Upper lobe of left lung (tissue), 4 donors: ENCODE results near the gene USP34.

Experiments
- EP300 ChIP-seq, 4 donors: sonication (generic); formaldehyde crosslinking; IDR thresholded peaks; one replicate each; pipeline ENCODE4 v1.5.1; 2017; ENCODE audit warnings: antibody characterized with exemption in 4 of 4, control low read depth in 2 of 4
- POLR2A ChIP-seq, 4 donors: fragments of 450-650 bp; IDR thresholded peaks; one replicate each; pipeline ENCODE4 v1.5.1; 2016 to 2017; ENCODE audit warnings: antibody characterized with exemption in 4 of 4, mild to moderate bottlenecking in 2 of 4
- POLR2AphosphoS5 ChIP-seq, 2 donors: sonication (generic); formaldehyde crosslinking; IDR thresholded peaks; one replicate each; pipeline ENCODE4 v1.5.1; 2017; ENCODE audit warnings: antibody characterized with exemption in 2 of 2
- TF ChIP-seq, protein P1 (sequence below), 6 experiments: fragments of 450-650 bp in 4 of 6; fragments of 200-600 bp in 2 of 6; sonication (generic) in 2 of 6; IDR thresholded peaks; one replicate each; pipeline ENCODE4 v1.5.1; 2016 to 2019; ENCODE audit warnings: antibody characterized with exemption in 6 of 6

DNA sequence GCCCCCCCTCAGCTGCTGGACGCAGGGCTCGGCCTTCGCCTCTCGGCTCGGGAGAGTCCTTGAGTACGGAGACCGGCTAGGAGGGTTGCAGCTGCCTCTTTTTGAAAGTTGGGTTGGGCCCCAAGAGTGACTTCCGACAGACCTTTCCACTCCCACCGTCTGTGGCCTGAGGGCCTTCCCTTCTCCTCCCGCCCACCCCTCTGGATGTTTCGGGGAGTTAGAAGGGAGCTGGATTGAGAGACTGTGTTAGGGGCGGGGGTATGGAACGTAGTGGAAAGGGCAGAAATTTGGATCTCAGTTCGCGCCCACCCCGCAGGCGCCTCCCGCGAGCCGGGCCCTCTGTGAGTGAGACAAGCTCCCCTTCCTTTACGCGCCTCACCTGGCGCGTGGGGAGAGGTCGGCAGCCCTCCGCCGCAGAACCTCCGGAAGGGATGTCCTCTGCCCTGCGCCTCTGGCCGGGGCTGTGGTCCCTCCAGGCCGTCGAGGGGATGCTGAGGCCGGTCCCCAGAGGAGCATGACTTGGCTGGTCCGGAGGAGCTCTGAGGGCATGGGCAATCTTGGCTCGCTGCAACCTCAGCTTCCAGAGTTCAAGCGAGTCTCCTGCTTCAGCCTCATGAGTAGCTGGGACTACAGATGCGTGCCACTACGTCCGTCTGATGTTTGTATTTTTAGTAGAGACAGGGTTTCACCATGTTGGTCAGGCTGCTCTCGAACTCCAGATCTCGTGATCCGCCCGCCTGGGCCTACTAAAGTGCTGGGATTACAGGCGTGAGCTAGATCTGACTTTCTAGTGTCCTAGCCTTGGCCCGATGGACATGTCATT lies 292.9 kb downstream of the USP34 start:
- TF ChIP-seq, protein P1, sequence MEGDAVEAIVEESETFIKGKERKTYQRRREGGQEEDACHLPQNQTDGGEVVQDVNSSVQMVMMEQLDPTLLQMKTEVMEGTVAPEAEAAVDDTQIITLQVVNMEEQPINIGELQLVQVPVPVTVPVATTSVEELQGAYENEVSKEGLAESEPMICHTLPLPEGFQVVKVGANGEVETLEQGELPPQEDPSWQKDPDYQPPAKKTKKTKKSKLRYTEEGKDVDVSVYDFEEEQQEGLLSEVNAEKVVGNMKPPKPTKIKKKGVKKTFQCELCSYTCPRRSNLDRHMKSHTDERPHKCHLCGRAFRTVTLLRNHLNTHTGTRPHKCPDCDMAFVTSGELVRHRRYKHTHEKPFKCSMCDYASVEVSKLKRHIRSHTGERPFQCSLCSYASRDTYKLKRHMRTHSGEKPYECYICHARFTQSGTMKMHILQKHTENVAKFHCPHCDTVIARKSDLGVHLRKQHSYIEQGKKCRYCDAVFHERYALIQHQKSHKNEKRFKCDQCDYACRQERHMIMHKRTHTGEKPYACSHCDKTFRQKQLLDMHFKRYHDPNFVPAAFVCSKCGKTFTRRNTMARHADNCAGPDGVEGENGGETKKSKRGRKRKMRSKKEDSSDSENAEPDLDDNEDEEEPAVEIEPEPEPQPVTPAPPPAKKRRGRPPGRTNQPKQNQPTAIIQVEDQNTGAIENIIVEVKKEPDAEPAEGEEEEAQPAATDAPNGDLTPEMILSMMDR (IDR thresholded peaks at IDR 0.05): no peak
- TF ChIP-seq POLR2A (IDR thresholded peaks at IDR 0.05): no peak
- no peak for TF ChIP-seq POLR2AphosphoS5 (IDR thresholded peaks at IDR 0.05)
- TF ChIP-seq EP300 (IDR thresholded peaks at IDR 0.05): no peak
